ENCODE results near the gene YDJC. TPM values are rescaled to one million over a fixed set of nuclear protein-coding genes. Genes with fewer than 3 reads are reported as not detected.

Gene YDJC
- total RNA-seq, 1 donor from 2014 or later: 19.0 TPM

- TF ChIP-seq, protein P1, sequence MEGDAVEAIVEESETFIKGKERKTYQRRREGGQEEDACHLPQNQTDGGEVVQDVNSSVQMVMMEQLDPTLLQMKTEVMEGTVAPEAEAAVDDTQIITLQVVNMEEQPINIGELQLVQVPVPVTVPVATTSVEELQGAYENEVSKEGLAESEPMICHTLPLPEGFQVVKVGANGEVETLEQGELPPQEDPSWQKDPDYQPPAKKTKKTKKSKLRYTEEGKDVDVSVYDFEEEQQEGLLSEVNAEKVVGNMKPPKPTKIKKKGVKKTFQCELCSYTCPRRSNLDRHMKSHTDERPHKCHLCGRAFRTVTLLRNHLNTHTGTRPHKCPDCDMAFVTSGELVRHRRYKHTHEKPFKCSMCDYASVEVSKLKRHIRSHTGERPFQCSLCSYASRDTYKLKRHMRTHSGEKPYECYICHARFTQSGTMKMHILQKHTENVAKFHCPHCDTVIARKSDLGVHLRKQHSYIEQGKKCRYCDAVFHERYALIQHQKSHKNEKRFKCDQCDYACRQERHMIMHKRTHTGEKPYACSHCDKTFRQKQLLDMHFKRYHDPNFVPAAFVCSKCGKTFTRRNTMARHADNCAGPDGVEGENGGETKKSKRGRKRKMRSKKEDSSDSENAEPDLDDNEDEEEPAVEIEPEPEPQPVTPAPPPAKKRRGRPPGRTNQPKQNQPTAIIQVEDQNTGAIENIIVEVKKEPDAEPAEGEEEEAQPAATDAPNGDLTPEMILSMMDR (IDR thresholded peaks at IDR 0.05; ENCODE audit: unreplicated experiment): no peak
- H3K27me3 Mint-ChIP-seq: no peaks in the 10 kb centered on the region
- H3K4me3 Mint-ChIP-seq (ENCODE audit: low read depth): no peak overlapping the region
- peaks cover 14% of the 10 kb centered on the region for H3K36me3 Mint-ChIP-seq (ENCODE audit: insufficient read depth)
- no peaks in the 10 kb centered on the region for H3K9me3 Mint-ChIP-seq (ENCODE audit: low read depth)
- peak overlapping the region; percentile 73 for H3K27ac Mint-ChIP-seq
- no peak for DNase-seq (ENCODE audit: low spot score, unreplicated experiment)
- peaks cover 2% of the 10 kb centered on the region for H3K4me1 Mint-ChIP-seq (ENCODE audit: low read depth)
Measured at GRCh38 chr22:21626073-21626734, 3.6 kb downstream of the YDJC start.

- no peaks in the 10 kb centered on the region for H3K9me3 Mint-ChIP-seq (ENCODE audit: low read depth)
- TF ChIP-seq, protein P1 (IDR thresholded peaks at IDR 0.05; ENCODE audit: unreplicated experiment): no peak
- peak overlapping the region; percentile 35 for H3K27ac Mint-ChIP-seq
- peaks cover 15% of the 10 kb centered on the region for H3K36me3 Mint-ChIP-seq (ENCODE audit: insufficient read depth)
- peaks cover 2% of the 10 kb centered on the region for H3K4me1 Mint-ChIP-seq (ENCODE audit: low read depth)
- no peak overlapping the region for H3K4me3 Mint-ChIP-seq (ENCODE audit: low read depth)
- H3K27me3 Mint-ChIP-seq: no peaks in the 10 kb centered on the region
- no peak for DNase-seq (ENCODE audit: low spot score, unreplicated experiment)
Measured at GRCh38 chr22:21624880-21625791, 4.7 kb downstream of the YDJC start.

DNA sequence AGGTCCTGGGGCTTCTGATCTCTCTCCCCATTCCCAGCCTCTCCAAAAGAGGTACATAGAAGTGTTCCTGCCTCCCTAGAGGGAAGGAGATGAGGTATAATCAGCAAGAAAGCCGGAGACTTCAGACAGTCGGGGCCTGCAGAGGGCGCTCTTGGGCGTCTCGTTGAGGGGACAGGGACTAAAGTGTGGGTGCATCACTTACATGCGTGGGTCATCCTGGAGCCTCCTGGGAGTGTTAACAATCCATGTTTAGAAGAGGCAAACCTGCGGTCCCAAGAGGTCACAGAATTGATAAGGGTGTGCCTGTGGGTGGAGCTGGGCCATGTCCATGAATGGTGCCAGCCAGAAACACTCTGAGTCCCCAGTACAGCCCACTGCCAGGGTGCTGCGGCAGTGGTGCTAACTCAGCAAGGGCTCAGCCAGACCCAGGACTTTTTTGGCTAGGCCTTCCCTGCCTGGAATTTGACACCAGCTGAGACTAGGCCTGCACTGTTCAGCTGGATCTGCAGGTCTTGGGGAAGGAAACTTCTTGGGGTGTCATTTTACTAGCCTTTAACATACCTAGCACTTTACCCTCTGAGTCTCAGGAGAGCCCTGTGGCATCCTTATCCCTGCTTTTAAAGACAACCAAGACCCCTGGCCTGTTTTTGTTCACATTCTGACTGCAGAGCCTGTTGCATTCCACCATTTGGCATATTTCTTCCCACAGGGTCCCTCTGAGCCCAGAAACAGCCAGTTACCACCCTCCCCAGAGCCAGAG lies 5.5 kb downstream of the YDJC start:
- Mint-ChIP-seq H3K27me3 (no peaks in the 10 kb centered on the region), H3K4me3 (ENCODE audit: low read depth) (no peak overlapping the region), H3K4me1 (ENCODE audit: low read depth) (peaks cover 2% of the 10 kb centered on the region), H3K27ac (peak overlapping the region; percentile 35), H3K36me3 (ENCODE audit: insufficient read depth) (peaks cover 17% of the 10 kb centered on the region), H3K9me3 (ENCODE audit: low read depth) (no peaks in the 10 kb centered on the region)
- DNase-seq (ENCODE audit: low spot score, unreplicated experiment): no peak
- TF ChIP-seq, protein P1 (IDR thresholded peaks at IDR 0.05; ENCODE audit: unreplicated experiment): peak; percentile 48

DNA sequence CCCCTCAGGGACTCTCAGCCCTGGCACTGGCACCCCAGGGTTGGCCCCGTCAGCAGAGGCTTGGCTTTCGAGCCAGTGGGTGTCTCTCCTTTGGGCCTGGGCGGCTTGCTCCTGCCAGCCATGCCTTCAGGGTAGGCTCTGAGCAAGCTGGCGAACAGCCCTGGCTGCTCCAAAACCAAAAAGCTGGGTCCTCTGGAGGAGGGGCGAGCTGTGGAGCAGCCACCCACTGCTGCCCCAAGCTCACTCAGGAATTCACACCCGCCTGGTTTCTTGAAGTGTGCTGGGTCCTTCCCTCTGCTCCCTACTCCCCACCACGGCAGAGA lies 6.2 kb downstream of the YDJC start:
- TF ChIP-seq, protein P1 (IDR thresholded peaks at IDR 0.05; ENCODE audit: unreplicated experiment): no peak
- Mint-ChIP-seq H3K27me3 (no peaks in the 10 kb centered on the region), H3K36me3 (ENCODE audit: insufficient read depth) (peaks cover 17% of the 10 kb centered on the region), H3K9me3 (ENCODE audit: low read depth) (no peaks in the 10 kb centered on the region), H3K4me1 (ENCODE audit: low read depth) (peaks cover 2% of the 10 kb centered on the region), H3K27ac (no peak overlapping the region), H3K4me3 (ENCODE audit: low read depth) (no peak overlapping the region)
- no peak for DNase-seq (ENCODE audit: low spot score, unreplicated experiment)
